Liver (tissue), 3 donors: ENCODE measurements around the gene GNRH2.

Experiments used
- FOXA1 ChIP-seq: IDR thresholded peaks from 2 replicates; pipeline ENCODE4 v1.6.1; 2016; ENCODE audit warnings: antibody characterized with exemption
- RAD21 ChIP-seq, 2 donors: IDR thresholded peaks; 2 replicates each; pipeline ENCODE4 v1.6.1; 2016; ENCODE audit warnings: antibody characterized with exemption in 2 of 2, mild to moderate bottlenecking in 2 of 2
- TF ChIP-seq, protein P1 (sequence below): IDR thresholded peaks from 2 replicates; pipeline ENCODE4 v1.6.1; 2016; ENCODE audit warnings: antibody characterized with exemption
- TF ChIP-seq, protein P2 (sequence below): fragments of 150-350 bp; IDR thresholded peaks from 2 replicates; pipeline ENCODE4 v1.5.1; 2017; ENCODE audit warnings: improper control_type of control experiment, low read depth, low read length; ENCODE audit not compliant: missing input control
- donor health status: healthy.
- donor health status: healthy.

- TF ChIP-seq, protein P1, sequence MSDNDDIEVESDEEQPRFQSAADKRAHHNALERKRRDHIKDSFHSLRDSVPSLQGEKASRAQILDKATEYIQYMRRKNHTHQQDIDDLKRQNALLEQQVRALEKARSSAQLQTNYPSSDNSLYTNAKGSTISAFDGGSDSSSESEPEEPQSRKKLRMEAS, result no peak
- TF ChIP-seq, protein P2, sequence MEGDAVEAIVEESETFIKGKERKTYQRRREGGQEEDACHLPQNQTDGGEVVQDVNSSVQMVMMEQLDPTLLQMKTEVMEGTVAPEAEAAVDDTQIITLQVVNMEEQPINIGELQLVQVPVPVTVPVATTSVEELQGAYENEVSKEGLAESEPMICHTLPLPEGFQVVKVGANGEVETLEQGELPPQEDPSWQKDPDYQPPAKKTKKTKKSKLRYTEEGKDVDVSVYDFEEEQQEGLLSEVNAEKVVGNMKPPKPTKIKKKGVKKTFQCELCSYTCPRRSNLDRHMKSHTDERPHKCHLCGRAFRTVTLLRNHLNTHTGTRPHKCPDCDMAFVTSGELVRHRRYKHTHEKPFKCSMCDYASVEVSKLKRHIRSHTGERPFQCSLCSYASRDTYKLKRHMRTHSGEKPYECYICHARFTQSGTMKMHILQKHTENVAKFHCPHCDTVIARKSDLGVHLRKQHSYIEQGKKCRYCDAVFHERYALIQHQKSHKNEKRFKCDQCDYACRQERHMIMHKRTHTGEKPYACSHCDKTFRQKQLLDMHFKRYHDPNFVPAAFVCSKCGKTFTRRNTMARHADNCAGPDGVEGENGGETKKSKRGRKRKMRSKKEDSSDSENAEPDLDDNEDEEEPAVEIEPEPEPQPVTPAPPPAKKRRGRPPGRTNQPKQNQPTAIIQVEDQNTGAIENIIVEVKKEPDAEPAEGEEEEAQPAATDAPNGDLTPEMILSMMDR, result no peak
- TF ChIP-seq RAD21 (IDR thresholded peaks at IDR 0.05) (no peak), FOXA1 (no peak)
Observed at GRCh38 chr20:2995796-2996195, 47.6 kb upstream of the GNRH2 start.
